Fibroblast of lung (primary cell): Measurements from ENCODE around the gene FRAT2.

Experiments used
- CTCF ChIP-seq, 2 donors: IDR thresholded peaks in 1 of 2; conservative IDR thresholded peaks in 1 of 2; 1 replicate in 1 of 2; 2 replicates in 1 of 2; pipeline ENCODE4 v1.5.1; 2011 to 2012; ENCODE audit warnings: low read length in 2 of 2, control low read depth in 1 of 2, inconsistent platforms in 1 of 2, low read depth in 1 of 2, mild to moderate bottlenecking in 1 of 2
- EZH2 ChIP-seq: IDR thresholded peaks from 2 replicates; pipeline ENCODE4 v1.5.1; 2012; ENCODE audit warnings: low read length, control low read depth, mild to moderate bottlenecking; ENCODE audit errors: missing control alignments

- TF ChIP-seq CTCF (conservative IDR thresholded peaks at IDR 0.05 in 1 of 2, IDR thresholded peaks at IDR 0.05 in 1 of 2; ENCODE audit: low read depth in 1 of 2, low read length in 2 of 2) (no peak), EZH2 (no peak)
Measured at GRCh38 chr10:97338041-97338440, 3.5 kb upstream of the FRAT2 start.
